GM13976 (cell line): ENCODE data around the gene SPAG6.

Source experiments
- DNase-seq: peaks from one replicate; pipeline ENCODE4 v3.0.0; 2012; ENCODE audit warnings: low spot score
- CTCF ChIP-seq: IDR thresholded peaks from 2 replicates; pipeline ENCODE4 v1.5.1; 2012; ENCODE audit warnings: borderline replicate concordance, mild to moderate bottlenecking; ENCODE audit not compliant: insufficient read depth; ENCODE audit errors: extremely low read depth, missing control alignments, control extremely low read depth
- in situ Hi-C: fragments of 300-500 bp; cut with MboI; formaldehyde crosslinking; loops from one replicate; pipeline ENCODE4 v1.12.0; 2022; ENCODE audit warnings: low sequenced_read_pairs, mixed read lengths, inconsistent platforms; ENCODE audit not compliant: unreplicated experiment

Gene SPAG6

GRCh38 chr10:22455068-22455857 is 110.0 kb downstream of the SPAG6 start:
- DNase-seq, result no peak
- no peak for TF ChIP-seq CTCF
- in situ Hi-C loops, result no loop called here

GRCh38 chr10:22456486-22456885 is 111.2 kb downstream of the SPAG6 start:
- DNase-seq, result no peak
- no peak for TF ChIP-seq CTCF
- in situ Hi-C loops, result no loop called here

- TF ChIP-seq CTCF, result no peak
These were observed 113.2 kb downstream of the SPAG6 start for GRCh38 chr10:22458272-22459038.

GRCh38 chr10:22459496-22459895 is 114.2 kb downstream of the SPAG6 start:
- DNase-seq, result no peak
- in situ Hi-C loops, result no loop called here
- TF ChIP-seq CTCF, result no peak

More at GRCh38 chr10:22458272-22459038, 113.2 kb downstream of the SPAG6 start:
- in situ Hi-C loops, result no loop called here
- DNase-seq, result no peak

- DNase-seq, result no peak
- no peak for TF ChIP-seq CTCF
- in situ Hi-C loops, result no loop called here
These were observed 114.8 kb downstream of the SPAG6 start for GRCh38 chr10:22460101-22460500.

GRCh38 chr10:22460531-22461403 is 115.5 kb downstream of the SPAG6 start:
- in situ Hi-C loops, result no loop called here
- no peak for TF ChIP-seq CTCF
- no peak for DNase-seq
